ENCODE measurements around the gene DDX24.

The DDX24 gene

GRCh38 chr14:94047581-94047980 is 33.4 kb downstream of the DDX24 start:
- no peak for DNase-seq

GRCh38 chr14:94046696-94047250 is 34.2 kb downstream of the DDX24 start:
- DNase-seq = no peak

GRCh38 chr14:94045563-94046345 is 35.2 kb downstream of the DDX24 start:
- no peak for DNase-seq

- DNase-seq = no peak
These were observed 35.9 kb downstream of the DDX24 start for GRCh38 chr14:94045101-94045500.

- no peak for DNase-seq
These were observed 36.4 kb downstream of the DDX24 start for GRCh38 chr14:94044476-94045091.

- DNase-seq = no peak
These were observed 37.1 kb downstream of the DDX24 start for GRCh38 chr14:94043756-94044475.

GRCh38 chr14:94043111-94043755 is 37.8 kb downstream of the DDX24 start:
- no peak for DNase-seq

GRCh38 chr14:94042433-94043091 is 38.4 kb downstream of the DDX24 start:
- DNase-seq = no peak

GRCh38 chr14:94041551-94042346 is 39.3 kb downstream of the DDX24 start:
- DNase-seq = no peak

- DNase-seq = no peak
These were observed 40.2 kb downstream of the DDX24 start for GRCh38 chr14:94040796-94041195.

- no peak for DNase-seq
These were observed 40.8 kb downstream of the DDX24 start for GRCh38 chr14:94040247-94040646.

GRCh38 chr14:94038921-94039629 is 41.9 kb downstream of the DDX24 start:
- no peak for DNase-seq

GRCh38 chr14:94038510-94038909 is 42.5 kb downstream of the DDX24 start:
- no peak for DNase-seq

GRCh38 chr14:94037954-94038353 is 43.0 kb downstream of the DDX24 start:
- DNase-seq = no peak

- peak; percentile 75 for DNase-seq
These were observed 44.5 kb downstream of the DDX24 start for GRCh38 chr14:94036313-94037167.

- DNase-seq = no peak
These were observed 46.1 kb downstream of the DDX24 start for GRCh38 chr14:94034886-94035285.

GRCh38 chr14:94031883-94032279 is 49.1 kb downstream of the DDX24 start:
- no peak for DNase-seq

GRCh38 chr14:94031161-94031882 is 49.7 kb downstream of the DDX24 start:
- DNase-seq = no peak

- DNase-seq = no peak
These were observed 50.4 kb downstream of the DDX24 start for GRCh38 chr14:94030571-94030970.
